Heart left ventricle (tissue), 16 donors: ENCODE data around the gene RNF149. TPM values are rescaled to one million over a fixed set of nuclear protein-coding genes. Genes with fewer than 3 reads are reported as not detected.

ENCODE experiments used
- ATAC-seq, 4 donors: fragments of 200-7000 bp; cut with Tn5 transposase; one replicate each; pipeline ENCODE4 v1.9.1; 2020 to 2022; ENCODE audit warnings: moderate library complexity in 4 of 4, mild to moderate bottlenecking in 3 of 4, moderate number of reproducible peaks in 1 of 4
- DNase-seq, 5 donors: peaks; one replicate each; pipeline ENCODE4 v3.0.0-alpha.2; 2020
- H3K27ac ChIP-seq, 12 donors: fragments of 200-600 bp; sonication (generic) in 4 of 12; one replicate each; pipeline versions ENCODE4 v1.5.0 to v1.8.0; 2016 to 2022; ENCODE audit warnings: mild to moderate bottlenecking in 2 of 12
- H3K27me3 ChIP-seq, 9 donors: fragments of 200-600 bp; sonication (generic) in 2 of 9; one replicate each; pipeline versions ENCODE4 v1.5.1 to v1.8.0; 2016 to 2022; ENCODE audit warnings: mild to moderate bottlenecking in 3 of 9
- H3K36me3 ChIP-seq, 9 donors: fragments of 200-600 bp; sonication (generic) in 2 of 9; one replicate each; pipeline versions ENCODE4 v1.5.0 to v1.8.0; 2018 to 2022; ENCODE audit warnings: mild to moderate bottlenecking in 2 of 9
- H3K4me1 ChIP-seq, 12 donors: fragments of 200-600 bp; sonication (generic) in 4 of 12; one replicate each; pipeline versions ENCODE4 v1.5.0 to v1.8.0; 2016 to 2022; ENCODE audit warnings: mild to moderate bottlenecking in 3 of 12
- H3K4me3 ChIP-seq, 12 donors: fragments of 200-600 bp; sonication (generic) in 4 of 12; one replicate each; pipeline versions ENCODE4 v1.5.0 to v1.8.0; 2017 to 2022; ENCODE audit warnings: mild to moderate bottlenecking in 9 of 12, moderate library complexity in 4 of 12
- H3K9me3 ChIP-seq, 12 donors: fragments of 200-600 bp; sonication (generic) in 4 of 12; one replicate each; pipeline versions ENCODE4 v1.5.0 to v1.8.0; 2016 to 2022; ENCODE audit warnings: mild to moderate bottlenecking in 1 of 12
- POLR2A ChIP-seq, 2 donors: fragments of 450-650 bp; IDR thresholded peaks; one replicate each; pipeline ENCODE4 v1.6.1; 2017; ENCODE audit warnings: antibody characterized with exemption in 2 of 2, mild to moderate bottlenecking in 2 of 2, moderate library complexity in 2 of 2
- WGBS, 4 donors: extraction: QIAGEN DNeasy Blood & Tissue Kit in 2 of 4; methylation state at CpG; one replicate each; pipeline versions ENCODE4 v1.1.5 to v1.1.7; 2013 to 2018; 5-methylcytosine and 5-hydroxymethylcytosine counted together
- intact Hi-C, 10 donors: fragments of 100-400 bp; cut with DNase I; formaldehyde crosslinking; loops; one replicate each; pipeline versions ENCODE4 v1.11.1 to v1.14.2; 2022
- polyA plus RNA-seq, 2 donors: library from polyadenylated mRNA; stranded (reverse); fragments of 200-250 nt; gene quantifications; one replicate each; pipeline ENCODE4 v1.2.3, GENCODE V29; 2013
- total RNA-seq, 9 donors: library from RNA; depleted of rRNA in 2 of 9; stranded (reverse); fragments of >200 nt in 2 of 9; fragmentation: NEBNext Ultra II Directional in 3 of 9; extraction: Animal tissue kit (Norgen Biotek cat#: 25700) in 3 of 9; gene quantifications; one replicate each; pipeline versions ENCODE4 v1.1.0 to v1.2.4, GENCODE V29; 2016 to 2023
- TF ChIP-seq, protein P1 (sequence below), 12 donors: fragments of 200-600 bp; sonication (generic) in 4 of 12; IDR thresholded peaks; one replicate each; pipeline versions ENCODE4 v1.5.0 to v1.8.0; 2018 to 2022; ENCODE audit warnings: antibody characterized with exemption in 12 of 12, mild to moderate bottlenecking in 5 of 12
- donor health status: ischemic (EF 13 %, LVEDD 7.1; RV severe dilation, severe dysfunction).
- donor health status: healthy with polysubstance abuse.
- donor health status: DM: no; HTN: yes; CAD: no.
- donor health status: DM: no; HTN: no; CAD: no.
- donor health status: ischemic (EF 25% LVEDD 6.9; RV normal size, moderate dysfunction).
- donor health status: ischemic (EF 25% LVEDD 5.7; RV mildly dilated, moderate dysfunction).
- donor health status: healthy.
- donor health status: DM: yes; HTN: yes; CAD: no.
- donor health status: ischemic (EF 35%, LVEDD 5.7; RV mildly dilated, moderate dysfunction).
- donor health status: nonischemic (EF 11% LVEDD 7.7; RV severe dilation, severe dysfunction).
- donor health status: DM: yes; HTN: yes; CAD: no.
- donor health status: PGD.
- donor health status: ischemic (EF 29% LVEDD 5.4; RV normal size, mild dysfunction).
- donor health status: nonischemic (EF 23%, LVEDD 6.1; RV moderate dilation, normal function).

Gene RNF149
- total and polyA plus RNA-seq, 11 donors, result 10.9 to 46.1 (median 15.8) TPM

GRCh38 chr2:101299604-101300003 lies 8.9 kb downstream of the RNF149 start:
- peaks cover 0 to 92% (median 35%) of the 10 kb centered on the region in 12 donors for H3K4me1 ChIP-seq
- no peaks in the 10 kb centered on the region for H3K9me3 ChIP-seq
- ATAC-seq (peak in 1 of 4 donors; percentile 28), DNase-seq (no peak)
- peaks cover 0 to 53% (median 3%) of the 10 kb centered on the region in 9 donors for H3K36me3 ChIP-seq
- no peak overlapping the region for H3K27ac ChIP-seq
- WGBS, 4 donors, result 48 to 64% (median 58%) methylated on average over 6 of the region's 6 CpGs
- intact Hi-C loops, result no loop called here
- no peak for TF ChIP-seq POLR2A (IDR thresholded peaks at IDR 0.05)
- TF ChIP-seq, protein P1, sequence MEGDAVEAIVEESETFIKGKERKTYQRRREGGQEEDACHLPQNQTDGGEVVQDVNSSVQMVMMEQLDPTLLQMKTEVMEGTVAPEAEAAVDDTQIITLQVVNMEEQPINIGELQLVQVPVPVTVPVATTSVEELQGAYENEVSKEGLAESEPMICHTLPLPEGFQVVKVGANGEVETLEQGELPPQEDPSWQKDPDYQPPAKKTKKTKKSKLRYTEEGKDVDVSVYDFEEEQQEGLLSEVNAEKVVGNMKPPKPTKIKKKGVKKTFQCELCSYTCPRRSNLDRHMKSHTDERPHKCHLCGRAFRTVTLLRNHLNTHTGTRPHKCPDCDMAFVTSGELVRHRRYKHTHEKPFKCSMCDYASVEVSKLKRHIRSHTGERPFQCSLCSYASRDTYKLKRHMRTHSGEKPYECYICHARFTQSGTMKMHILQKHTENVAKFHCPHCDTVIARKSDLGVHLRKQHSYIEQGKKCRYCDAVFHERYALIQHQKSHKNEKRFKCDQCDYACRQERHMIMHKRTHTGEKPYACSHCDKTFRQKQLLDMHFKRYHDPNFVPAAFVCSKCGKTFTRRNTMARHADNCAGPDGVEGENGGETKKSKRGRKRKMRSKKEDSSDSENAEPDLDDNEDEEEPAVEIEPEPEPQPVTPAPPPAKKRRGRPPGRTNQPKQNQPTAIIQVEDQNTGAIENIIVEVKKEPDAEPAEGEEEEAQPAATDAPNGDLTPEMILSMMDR (IDR thresholded peaks at IDR 0.05), result no peak
- H3K4me3 ChIP-seq, result no peak overlapping the region
- H3K27me3 ChIP-seq, result no peaks in the 10 kb centered on the region

DNA sequence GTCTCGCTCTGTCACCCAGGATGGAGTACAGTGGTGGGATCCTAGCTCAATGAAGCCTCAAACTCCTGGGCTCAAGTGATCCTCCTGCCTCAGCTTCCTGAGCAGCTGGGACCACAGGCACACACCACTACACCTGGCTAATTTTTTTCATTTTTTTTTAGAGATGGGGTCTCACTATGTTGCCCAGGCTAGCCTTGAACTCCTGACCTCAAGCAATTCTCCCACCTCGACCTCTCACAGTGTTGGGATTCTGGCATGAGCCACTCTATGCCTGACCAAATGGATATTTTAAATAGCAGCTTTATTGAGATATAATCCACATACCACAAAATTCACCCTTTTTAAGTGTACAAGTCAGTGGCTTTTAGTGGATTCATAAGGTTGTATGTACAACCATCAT lies 11.1 kb downstream of the RNF149 start:
- intact Hi-C loops, result no loop called here
- 92 to 93% (median 92%) methylated on average over 2 of the region's 2 CpGs for WGBS, 4 donors
- no peak for DNase-seq
- Histone ChIP-seq H3K36me3 (peaks cover 0 to 57% (median 22%) of the 10 kb centered on the region in 9 donors), H3K9me3 (no peaks in the 10 kb centered on the region), H3K27ac (no peak overlapping the region), H3K27me3 (no peaks in the 10 kb centered on the region), H3K4me1 (peaks cover 0 to 88% (median 26%) of the 10 kb centered on the region in 12 donors), H3K4me3 (no peak overlapping the region)
- TF ChIP-seq POLR2A (IDR thresholded peaks at IDR 0.05), result no peak
- TF ChIP-seq, protein P1 (IDR thresholded peaks at IDR 0.05), result no peak
- no peak for ATAC-seq

DNA sequence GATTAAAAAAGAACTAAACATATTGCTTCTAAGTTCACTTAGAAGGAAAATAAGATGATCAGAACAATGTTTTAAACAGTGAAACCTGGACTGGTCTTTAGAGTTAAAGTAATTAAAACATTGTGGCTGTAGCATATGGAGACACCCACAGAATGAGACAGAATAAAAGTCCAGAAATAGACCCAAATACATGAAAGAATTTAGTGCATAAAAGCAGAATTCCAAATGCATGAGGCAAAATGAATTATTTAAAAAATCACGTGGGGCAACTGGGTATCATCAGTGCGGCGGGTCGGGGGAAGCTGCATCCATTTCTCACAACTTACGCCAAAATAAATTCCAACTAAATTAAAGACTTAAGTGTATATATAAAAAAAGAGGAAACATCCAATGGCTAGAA lies 12.1 kb downstream of the RNF149 start:
- Histone ChIP-seq H3K27ac (no peak overlapping the region), H3K4me3 (no peak overlapping the region), H3K27me3 (no peaks in the 10 kb centered on the region), H3K4me1 (peaks cover 0 to 86% (median 22%) of the 10 kb centered on the region in 12 donors), H3K9me3 (no peaks in the 10 kb centered on the region), H3K36me3 (peaks cover 0 to 60% (median 30%) of the 10 kb centered on the region in 9 donors)
- DNase-seq (no peak), ATAC-seq (no peak)
- intact Hi-C loops, result no loop called here
- 82 to 88% (median 84%) methylated on average over 5 of the region's 5 CpGs for WGBS, 4 donors
- TF ChIP-seq POLR2A (IDR thresholded peaks at IDR 0.05), result no peak
- TF ChIP-seq, protein P1 (IDR thresholded peaks at IDR 0.05), result no peak

- no peaks in the 10 kb centered on the region for H3K27me3 ChIP-seq
- DNase-seq (no peak), ATAC-seq (no peak)
- no peak overlapping the region for H3K4me3 ChIP-seq
- peaks cover 0 to 81% (median 19%) of the 10 kb centered on the region in 12 donors for H3K4me1 ChIP-seq
- H3K36me3 ChIP-seq, result peaks cover 0 to 60% (median 30%) of the 10 kb centered on the region in 9 donors
- H3K9me3 ChIP-seq, result no peaks in the 10 kb centered on the region
- intact Hi-C loops, result no loop called here
- 82 to 90% (median 85%) methylated on average over 2 of the region's 2 CpGs for WGBS, 4 donors
- no peak for TF ChIP-seq POLR2A (IDR thresholded peaks at IDR 0.05)
- TF ChIP-seq, protein P1 (IDR thresholded peaks at IDR 0.05), result no peak
- no peak overlapping the region for H3K27ac ChIP-seq
Observed at GRCh38 chr2:101295895-101296294, 12.6 kb downstream of the RNF149 start.
